SKM-1 (cell line): ENCODE measurements around the gene ATP6V0C.

Experiments used
- DNase-seq: peaks from one replicate; lab custom pipeline; 2025; ENCODE audit not compliant: unreplicated experiment; lab: John Stamatoyannopoulos, UW

ATP6V0C gene

GRCh38 chr16:2490190-2491105, 23.3 kb upstream of the ATP6V0C start:
- no peak for DNase-seq

- DNase-seq = no peak
These were observed 21.5 kb upstream of the ATP6V0C start for GRCh38 chr16:2492292-2492691.

- DNase-seq = no peak
These were observed 20.1 kb upstream of the ATP6V0C start for GRCh38 chr16:2493605-2494004.

DNA sequence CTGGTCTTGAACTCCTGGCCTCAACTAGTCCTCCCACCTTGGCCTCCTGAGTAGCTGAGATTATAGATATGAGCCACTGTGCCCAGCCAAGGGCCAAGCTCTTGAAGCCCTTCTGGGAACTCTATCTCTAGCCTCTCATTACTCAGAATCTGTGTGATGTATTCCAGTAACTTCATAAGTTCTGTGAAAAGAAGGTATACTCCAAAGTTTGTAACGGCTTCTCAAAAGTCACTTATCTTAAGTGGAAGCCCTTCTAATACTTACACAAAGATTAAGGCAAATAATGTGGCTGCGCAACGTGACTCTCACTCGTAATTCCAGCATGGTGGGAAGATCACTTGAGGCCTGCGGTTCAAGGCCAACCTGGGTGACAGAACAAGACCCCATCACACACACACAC, 19.1 kb upstream of the ATP6V0C start:
- DNase-seq = no peak

DNA sequence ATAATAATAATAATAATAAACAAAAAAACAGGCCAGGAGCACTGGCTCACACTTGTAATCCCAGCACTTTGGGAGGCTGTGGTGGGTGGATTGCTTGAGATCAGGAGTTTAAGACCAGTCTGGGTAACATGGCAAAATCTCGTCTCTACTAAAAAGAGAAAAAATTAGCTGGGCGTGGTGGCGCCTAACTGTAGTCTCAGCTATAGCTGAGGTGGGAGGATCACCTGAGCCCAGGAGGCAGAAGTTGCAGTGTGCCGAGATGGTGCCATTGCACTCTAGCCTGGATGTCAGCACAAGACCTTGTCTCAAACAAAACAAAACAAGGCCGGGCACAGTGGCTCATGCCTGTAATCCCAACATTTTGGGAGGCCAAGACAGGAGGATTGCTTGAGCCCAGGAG, 18.7 kb upstream of the ATP6V0C start:
- no peak for DNase-seq

- no peak for DNase-seq
These were observed 17.3 kb upstream of the ATP6V0C start for GRCh38 chr16:2496223-2497115.

- no peak for DNase-seq
These were observed 16.6 kb upstream of the ATP6V0C start for GRCh38 chr16:2497116-2497630.

DNA sequence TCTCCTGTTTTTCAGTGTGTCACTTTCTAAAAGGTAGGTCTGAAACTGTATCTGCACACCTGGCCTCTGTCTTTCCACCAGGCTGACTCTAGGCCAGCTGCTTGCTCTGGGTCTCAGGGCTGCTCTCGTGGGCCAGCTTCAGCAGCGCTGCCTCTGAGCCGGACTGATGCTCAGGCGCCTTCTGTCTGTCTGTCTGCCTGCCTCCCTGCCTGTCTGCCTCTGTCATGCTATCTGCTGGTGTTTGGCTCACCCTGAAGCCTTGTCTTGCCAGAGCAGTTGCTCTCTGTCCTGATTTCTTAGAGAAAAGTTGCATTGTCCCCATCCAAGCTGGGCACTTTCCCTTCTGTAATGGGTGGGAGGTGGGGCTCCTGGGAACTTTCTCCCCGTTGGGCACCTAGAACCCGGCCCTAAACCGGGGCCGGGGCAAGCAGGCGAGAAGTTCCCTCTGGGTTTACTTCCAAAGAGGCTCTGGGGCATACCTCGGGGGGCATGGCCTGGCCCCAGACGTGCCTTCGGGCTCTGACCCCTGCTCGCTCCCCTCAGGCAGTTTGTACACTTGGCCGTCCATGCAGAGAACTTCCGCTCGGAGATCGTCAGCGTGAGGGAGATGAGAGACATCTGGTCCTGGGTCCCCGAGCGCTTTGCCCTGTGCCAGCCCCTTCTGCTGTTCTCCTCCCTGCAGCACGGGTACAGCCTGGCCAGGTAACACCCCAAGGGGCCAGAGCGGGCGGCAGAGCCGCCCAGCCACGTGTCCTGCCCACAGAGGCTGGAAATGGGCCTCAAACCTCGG, 15.9 kb upstream of the ATP6V0C start:
- no peak for DNase-seq

DNA sequence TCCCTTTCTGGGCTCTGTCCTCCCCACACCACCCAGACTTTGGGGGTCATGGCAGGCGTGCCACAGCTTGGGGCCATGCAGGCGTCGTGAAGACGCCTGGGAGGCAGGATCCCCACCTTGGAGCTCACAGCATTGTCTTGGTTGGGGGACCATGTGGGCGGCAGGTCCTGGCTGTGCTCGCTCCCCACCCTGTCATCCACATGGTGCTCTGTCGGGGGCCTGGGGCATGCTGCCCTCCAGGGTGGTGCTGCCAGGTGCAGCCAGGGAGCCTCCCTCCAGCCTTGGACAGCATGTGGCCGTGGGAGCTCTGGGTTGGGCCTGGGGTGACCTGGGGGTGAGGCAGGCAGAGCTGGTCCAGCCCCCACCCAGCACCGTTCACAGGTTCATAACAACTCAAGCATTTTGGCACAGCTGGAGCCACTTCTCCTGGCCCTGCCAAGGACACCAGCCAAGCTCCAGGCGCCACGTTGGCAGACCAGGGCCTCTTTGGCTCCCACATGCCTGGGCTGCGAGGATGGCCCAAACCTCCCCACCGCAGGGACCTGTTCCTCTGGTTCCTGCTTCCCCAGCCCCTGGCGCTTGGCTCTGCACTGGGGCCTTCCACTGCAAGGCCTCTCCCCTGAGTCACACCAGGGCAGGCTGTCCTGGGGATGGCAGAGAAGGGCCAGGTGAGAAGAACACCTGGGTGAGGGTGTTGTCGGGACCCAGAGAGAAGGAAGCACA, 15.1 kb upstream of the ATP6V0C start:
- no peak for DNase-seq

DNA sequence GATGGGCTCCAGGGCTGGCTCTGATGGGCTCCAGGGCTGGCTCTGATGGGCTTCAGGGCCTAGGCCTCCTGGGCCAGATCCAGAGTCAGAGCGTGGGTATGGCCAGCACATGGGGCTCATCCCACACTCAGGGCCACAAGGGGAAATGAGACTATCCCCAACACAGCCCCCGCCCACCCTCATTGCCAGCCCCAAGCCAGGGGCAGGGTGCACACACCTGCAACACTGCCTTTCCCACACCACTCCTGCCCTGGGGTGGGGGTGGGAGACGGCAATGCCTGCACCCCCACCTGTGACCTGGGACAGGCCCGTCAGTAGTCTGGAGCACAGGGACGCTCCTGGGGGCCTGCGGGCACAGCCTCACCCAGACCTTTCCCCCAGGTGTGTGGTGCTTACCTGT, 14.3 kb upstream of the ATP6V0C start:
- DNase-seq = no peak

GRCh38 chr16:2499890-2500429, 13.8 kb upstream of the ATP6V0C start:
- DNase-seq = no peak

DNA sequence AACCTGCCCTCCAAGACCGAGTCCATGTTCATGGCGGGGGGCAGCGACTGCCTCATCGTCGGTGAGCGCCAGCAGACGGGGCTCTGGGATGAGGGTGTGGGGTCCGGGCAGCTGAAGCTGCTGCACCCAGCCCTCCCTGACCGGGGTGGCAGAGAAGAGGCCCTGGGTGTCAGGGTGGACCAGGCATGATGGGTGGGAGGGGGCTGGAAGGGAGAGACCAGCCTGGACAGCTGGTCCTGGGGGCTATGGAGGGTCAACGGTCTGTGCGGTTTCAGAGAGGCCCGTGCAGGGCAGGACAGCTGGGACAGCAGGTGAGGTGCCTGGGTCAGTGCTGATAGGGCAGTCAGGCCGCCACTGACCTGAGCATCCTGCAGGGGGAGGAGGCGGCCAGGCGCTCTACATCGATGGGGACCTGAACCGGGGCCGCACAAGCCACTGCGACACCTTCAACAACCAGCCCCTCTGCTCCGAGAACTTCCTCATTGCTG, 13.3 kb upstream of the ATP6V0C start:
- DNase-seq = no peak

DNA sequence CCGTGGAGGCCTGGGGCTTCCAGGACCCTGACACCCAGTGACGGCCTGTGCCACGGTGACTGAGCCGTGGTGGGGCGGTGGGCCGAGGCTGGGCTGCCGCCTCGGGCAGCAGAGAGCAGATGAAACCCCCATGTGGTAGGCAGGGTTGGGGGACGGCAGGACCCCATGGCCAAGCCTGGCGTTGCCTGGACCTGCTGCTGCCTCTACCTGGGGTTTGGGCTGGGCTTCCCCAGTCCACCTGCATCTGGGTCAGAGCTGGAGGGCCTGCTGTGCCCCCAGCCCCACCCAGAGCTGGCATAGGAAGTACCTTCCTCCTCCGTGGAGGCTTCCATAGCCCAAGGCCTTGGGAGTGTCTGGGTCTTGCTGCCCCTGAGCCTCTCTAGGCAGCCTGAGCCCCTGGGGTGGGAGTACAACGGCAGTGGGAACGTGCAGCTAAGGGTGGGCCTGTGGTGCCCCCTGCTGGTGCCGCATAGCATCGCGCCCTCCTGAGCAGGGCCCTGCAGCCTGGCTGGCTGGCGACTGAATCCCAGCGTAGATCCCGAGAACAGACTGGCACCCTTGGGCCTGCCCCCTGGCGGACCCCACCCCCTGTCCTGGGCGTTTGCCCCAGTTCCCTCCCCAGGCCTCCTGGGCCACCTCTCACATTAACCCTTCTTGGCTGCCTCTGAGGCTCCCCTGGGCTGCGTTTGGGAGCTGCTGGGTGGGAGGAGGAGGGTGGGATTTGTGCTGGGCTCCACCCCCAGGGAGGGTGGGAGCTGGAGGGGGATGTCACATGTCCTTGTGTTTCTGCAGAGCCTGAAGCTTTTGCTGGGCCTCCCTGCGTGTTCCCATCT, 12.6 kb upstream of the ATP6V0C start:
- no peak for DNase-seq

- DNase-seq = no peak
These were observed 11.5 kb upstream of the ATP6V0C start for GRCh38 chr16:2501946-2502895.

- no peak for DNase-seq
These were observed 8.1 kb upstream of the ATP6V0C start for GRCh38 chr16:2505695-2506094.

GRCh38 chr16:2507052-2507659, 6.6 kb upstream of the ATP6V0C start:
- peak; percentile 22 for DNase-seq

DNA sequence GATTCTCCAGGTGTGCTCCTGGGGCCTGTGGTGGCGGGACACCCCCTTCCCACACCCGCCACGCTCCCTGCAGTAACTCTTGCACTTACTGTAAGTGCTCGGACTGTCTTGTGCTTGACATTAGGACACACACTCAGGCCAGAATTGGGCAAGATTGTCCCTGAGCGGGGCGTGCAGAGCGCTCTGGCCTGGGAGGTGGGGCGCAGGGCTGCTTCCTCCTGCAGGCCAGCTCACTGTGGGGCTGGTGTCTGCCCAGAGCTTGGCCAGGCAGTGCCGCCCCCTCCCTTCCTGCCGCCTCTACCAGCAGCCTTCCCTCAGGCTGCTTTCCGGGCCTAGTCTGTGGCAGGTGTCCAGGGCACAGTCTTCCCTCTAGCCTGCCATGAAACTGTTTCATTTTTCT, 6.1 kb upstream of the ATP6V0C start:
- DNase-seq = peak; percentile 45
